ENCODE results near the gene OR52L1.

Gene OR52L1

GRCh38 chr11:5940748-5941147, 46.0 kb downstream of the OR52L1 start:
- DNase-seq (ENCODE audit: low spot score): no peak

DNA sequence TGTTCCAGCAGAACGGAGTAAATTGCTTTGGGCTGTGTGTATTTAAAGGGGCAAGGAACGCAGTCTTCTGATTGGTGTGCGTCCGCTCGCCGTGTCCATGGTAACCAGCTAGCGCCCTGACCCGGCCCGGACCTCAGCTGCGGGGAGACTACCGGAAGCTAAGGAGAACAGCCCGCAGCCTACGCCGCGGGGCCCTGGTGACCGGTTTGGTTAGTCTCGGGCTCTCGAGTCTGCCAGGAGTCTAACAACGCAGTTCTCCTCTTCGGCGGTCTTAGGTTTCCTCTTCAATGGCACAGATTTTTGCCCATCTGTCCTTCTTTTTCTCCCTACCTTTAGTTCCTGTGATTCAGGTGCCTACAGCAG, 48.2 kb downstream of the OR52L1 start:
- no peak for DNase-seq (ENCODE audit: low spot score)

DNA sequence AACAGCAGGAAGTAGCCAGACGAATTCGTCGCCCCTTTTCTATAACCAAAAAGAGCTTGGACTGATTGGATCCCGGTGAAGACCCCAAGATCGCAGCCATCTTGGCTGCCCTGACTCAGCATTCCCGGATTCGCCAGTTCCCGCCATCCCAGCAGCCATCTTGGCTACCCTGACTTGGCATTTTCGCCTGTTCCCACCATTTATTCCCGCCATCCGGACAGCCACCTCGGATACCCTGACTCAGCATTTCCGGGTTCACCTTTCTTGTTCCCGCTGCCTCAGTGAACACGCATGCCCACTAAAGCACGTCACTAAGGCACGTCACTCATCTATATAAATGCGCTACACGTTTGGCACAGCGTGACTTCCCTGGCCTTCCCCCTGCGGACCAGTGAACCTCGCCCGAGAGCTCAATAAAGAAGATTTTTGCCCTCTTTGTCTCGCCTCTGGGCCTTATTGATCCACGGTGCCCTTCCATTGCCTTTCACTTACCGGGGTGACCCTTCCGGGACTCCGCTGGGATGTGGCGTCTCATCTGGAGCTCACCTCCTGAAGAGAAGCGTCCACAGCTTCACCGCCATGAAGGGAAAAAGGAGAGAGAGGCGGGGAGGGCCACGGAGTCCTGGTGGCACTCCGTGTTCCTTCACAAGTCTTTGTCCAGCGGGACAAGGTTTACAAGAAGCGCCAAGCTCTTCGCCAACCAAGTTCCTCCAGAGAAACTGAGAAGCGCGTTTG, 48.8 kb downstream of the OR52L1 start:
- no peak for DNase-seq (ENCODE audit: low spot score)
